ENCODE data around the gene ISL1. TPM values are rescaled to one million over a fixed set of nuclear protein-coding genes. Genes with fewer than 3 reads are reported as not detected.

The ISL1 gene
- total and polyA plus RNA-seq, 2 of the 13 experiments (the other 11 are each of a cell fraction or from before 2014, with no cell fraction given), result not detected

GRCh38 chr5:51411921-51412325 lies 28.7 kb downstream of the ISL1 start:
- FAIRE-seq (no peak), DNase-seq (ENCODE audit: low spot score) (no peak), ATAC-seq (no peak)
- in situ Hi-C loops (cut with HindIII; ENCODE audit: extremely low pct_ligation_motif_present, low pct_unique_long_range_greater_than_20kb), result no loop called here
- H3K27me3 ChIP-seq (ENCODE audit: control insufficient read depth in 1 of 2, insufficient read depth in 2 of 2, low read length in 2 of 2), result no peaks in the 10 kb centered on the region
- H2AFZ ChIP-seq (ENCODE audit: low read length), result no peak overlapping the region
- ChIA-PET POLR2A (no interaction called here), CTCF (ENCODE audit: low intra/inter-chr PET ratio, low total read pairs) (no interaction called here)
- H3K27ac ChIP-seq (ENCODE audit: extremely low read length, insufficient read depth, low read length), result no peak overlapping the region
- H3K9ac ChIP-seq (ENCODE audit: insufficient read depth, low read depth, low read length), result no peak overlapping the region
- BruUV-seq (replicated peaks), result no TSS peak
- no peaks in the 10 kb centered on the region for H4K20me1 ChIP-seq (ENCODE audit: insufficient read depth, low read length)
- no peaks in the 10 kb centered on the region for H3K9me3 ChIP-seq (ENCODE audit: low read length)
- WGBS (ENCODE audit: low lambda C conversion rate), result 2% methylated on average over 7 of the region's 7 CpGs
- TF ChIP-seq SMARCE1 (IDR thresholded peaks at IDR 0.05; ENCODE audit: borderline replicate concordance), result no peak
- TF ChIP-seq HDAC2 (CRISPR knock-in tag; IDR thresholded peaks at IDR 0.05), result no peak
- TF ChIP-seq PAX8 (CRISPR knock-in tag; IDR thresholded peaks at IDR 0.05; ENCODE audit: borderline replicate concordance), result no peak
- no peak for TF ChIP-seq POLR2A (IDR thresholded peaks at IDR 0.05; ENCODE audit: insufficient read depth in 1 of 2, low read depth in 2 of 2, low read length in 2 of 2)
- H3K4me2 ChIP-seq (ENCODE audit: low read depth, low read length), result no peak overlapping the region
- H3K4me3 ChIP-seq (replicated peaks in 1 of 3; ENCODE audit: insufficient read depth in 1 of 3, low read depth in 2 of 3, low read length in 3 of 3), result no peak overlapping the region
- no peaks in the 10 kb centered on the region for H3K36me3 ChIP-seq (replicated peaks in 1 of 2; ENCODE audit: control insufficient read depth in 1 of 2, insufficient read depth in 2 of 2, low read length in 2 of 2)
- no peaks in the 10 kb centered on the region for H3K4me1 ChIP-seq (ENCODE audit: insufficient read depth, low read length)
- intact Hi-C loops (cut with micrococcal nuclease; ENCODE audit: unreplicated experiment), result no loop called here
- H3K79me2 ChIP-seq (ENCODE audit: insufficient read depth, low read length), result no peaks in the 10 kb centered on the region

- POLR2A ChIA-PET, result no interaction called here
- ATAC-seq (no peak), DNase-seq (ENCODE audit: low spot score) (no peak), FAIRE-seq (no peak)
- H3K79me2 ChIP-seq (ENCODE audit: insufficient read depth, low read length), result no peaks in the 10 kb centered on the region
- no peak overlapping the region for H3K4me2 ChIP-seq (ENCODE audit: low read depth, low read length)
- no TSS peak for BruUV-seq (replicated peaks)
- no peak overlapping the region for H3K4me3 ChIP-seq (replicated peaks in 1 of 3; ENCODE audit: insufficient read depth in 1 of 3, low read depth in 2 of 3, low read length in 3 of 3)
- 0% methylated on average over 2 of the region's 2 CpGs for WGBS (ENCODE audit: low lambda C conversion rate)
- H3K4me1 ChIP-seq (ENCODE audit: insufficient read depth, low read length), result no peaks in the 10 kb centered on the region
- CTCF ChIA-PET (ENCODE audit: low intra/inter-chr PET ratio, low total read pairs), result no interaction called here
- H3K27ac ChIP-seq (ENCODE audit: extremely low read length, insufficient read depth, low read length), result no peak overlapping the region
- H3K9me3 ChIP-seq (ENCODE audit: low read length), result no peaks in the 10 kb centered on the region
- H4K20me1 ChIP-seq (ENCODE audit: insufficient read depth, low read length), result no peaks in the 10 kb centered on the region
- H3K27me3 ChIP-seq (ENCODE audit: control insufficient read depth in 1 of 2, insufficient read depth in 2 of 2, low read length in 2 of 2), result no peaks in the 10 kb centered on the region
- H3K9ac ChIP-seq (ENCODE audit: insufficient read depth, low read depth, low read length), result no peak overlapping the region
- intact Hi-C loops (cut with micrococcal nuclease; ENCODE audit: unreplicated experiment), result no loop called here
- in situ Hi-C loops (cut with HindIII; ENCODE audit: extremely low pct_ligation_motif_present, low pct_unique_long_range_greater_than_20kb), result no loop called here
- H2AFZ ChIP-seq (ENCODE audit: low read length), result no peak overlapping the region
- H3K36me3 ChIP-seq (replicated peaks in 1 of 2; ENCODE audit: control insufficient read depth in 1 of 2, insufficient read depth in 2 of 2, low read length in 2 of 2), result no peaks in the 10 kb centered on the region
- TF ChIP-seq SIN3A (IDR thresholded peaks at IDR 0.05; ENCODE audit: borderline replicate concordance, low read depth, low read length) (no peak), ZNF724P (CRISPR knock-in tag; IDR thresholded peaks at IDR 0.05; ENCODE audit: borderline replicate concordance) (no peak), BHLHE40 (IDR thresholded peaks at IDR 0.05; ENCODE audit: low read length) (no peak), NFKB2 (CRISPR knock-in tag; IDR thresholded peaks at IDR 0.05; ENCODE audit: borderline replicate concordance) (no peak), JARID2 (CRISPR knock-in tag; IDR thresholded peaks at IDR 0.05; ENCODE audit: insufficient replicate concordance) (no peak), ZNF589 (CRISPR knock-in tag; conservative IDR thresholded peaks at IDR 0.05) (no peak), PREB (CRISPR knock-in tag; IDR thresholded peaks at IDR 0.05) (no peak), FOSL1 (CRISPR knock-in tag; IDR thresholded peaks at IDR 0.05; ENCODE audit: borderline replicate concordance) (no peak), ZNF674 (CRISPR knock-in tag; IDR thresholded peaks at IDR 0.05; ENCODE audit: low read depth) (no peak), ZNF503 (CRISPR knock-in tag; IDR thresholded peaks at IDR 0.05) (no peak), ZKSCAN1 (IDR thresholded peaks at IDR 0.05; ENCODE audit: low read length) (no peak), ZNF484 (CRISPR knock-in tag; IDR thresholded peaks at IDR 0.05; ENCODE audit: borderline replicate concordance, low read depth) (no peak)
Measured at GRCh38 chr5:51414516-51414915, 31.3 kb downstream of the ISL1 start.
